SK-N-SH (cell line): ENCODE measurements around the gene SCD. TPM values are rescaled to one million over a fixed set of nuclear protein-coding genes. Genes with fewer than 3 reads are reported as not detected.
"Not testable (repeated sequence)": the region's sequence is repeated elsewhere in the genome, so short reads cannot be mapped to it uniquely, and the experiment has no call there.

ENCODE experiments used
- CTCF ChIA-PET: fragments of 300-600, 350-600 bp; formaldehyde crosslinking; extraction: SDS; loops from one replicate; lab custom pipeline; 2021; lab: Yijun Ruan, JAX
- POLR2A ChIA-PET: fragments of 350-600 bp; sonication (Branson Sonifier 250); formaldehyde crosslinking; extraction: SDS; loops from one replicate; lab custom pipeline; 2020; ENCODE audit warnings: antibody characterized with exemption, inconsistent platforms; lab: Yijun Ruan, JAX
- DNase-seq: peaks from one replicate; pipeline ENCODE4 v3.0.0; 2012
- H2AFZ ChIP-seq: fragments of 200-600 bp; sonication (generic); 2 replicates; pipeline ENCODE4 v1.8.1; 2016; ENCODE audit warnings: antibody characterized with exemption, mild to moderate bottlenecking, low read depth
- H3F3A ChIP-seq: fragments of 200-600 bp; sonication (generic); replicated peaks from 2 replicates; pipeline ENCODE3; 2016; ENCODE audit warnings: antibody characterized with exemption, mild to moderate bottlenecking; ENCODE audit not compliant: insufficient read depth
- H3K27ac ChIP-seq, 2 experiments: fragments of 200-500 bp in 1 of 2; fragments of 200-600 bp in 1 of 2; sonication (Bioruptor generic) in 1 of 2; sonication (generic), shearing (Covaris generic) in 1 of 2; 2 replicates each; pipeline versions ENCODE4 v1.5.1 to v1.6.1; 2014 to 2016; ENCODE audit warnings: low read depth in 2 of 2, inconsistent platforms in 1 of 2, low read length in 1 of 2, mild to moderate bottlenecking in 1 of 2, mixed read lengths in 1 of 2
- H3K27me3 ChIP-seq: fragments of 200-600 bp; sonication (generic), shearing (Covaris generic); 2 replicates; pipeline ENCODE4 v1.6.1; 2016; ENCODE audit warnings: mixed run types; ENCODE audit not compliant: insufficient read depth
- H3K36me3 ChIP-seq, 2 experiments: fragments of 200-500 bp in 1 of 2; fragments of 200-600 bp in 1 of 2; sonication (Bioruptor generic) in 1 of 2; sonication (generic) in 1 of 2; replicated peaks in 1 of 2; 2 replicates each; pipeline versions ENCODE3 to v1.5.1; 2014 to 2016; ENCODE audit warnings: low read length in 1 of 2, mild to moderate bottlenecking in 1 of 2; ENCODE audit not compliant: insufficient read depth in 2 of 2, control insufficient read depth in 1 of 2
- H3K4me1 ChIP-seq, 2 experiments: fragments of 200-500 bp in 1 of 2; fragments of 200-600 bp in 1 of 2; sonication (Bioruptor generic) in 1 of 2; sonication (generic), shearing (Covaris generic) in 1 of 2; 2 replicates each; pipeline versions ENCODE4 v1.5.1 to v1.6.1; 2014 to 2016; ENCODE audit warnings: low read depth in 1 of 2, low read length in 1 of 2, mixed run types in 1 of 2; ENCODE audit not compliant: insufficient read depth in 2 of 2, control insufficient read depth in 1 of 2
- H3K4me2 ChIP-seq: fragments of 200-600 bp; sonication (generic), shearing (Covaris generic); 2 replicates; pipeline ENCODE4 v1.6.1; 2017; ENCODE audit warnings: mixed run types
- H3K4me3 ChIP-seq, 2 experiments: fragments of 200-500 bp in 1 of 2; fragments of 200-600 bp in 1 of 2; sonication (Bioruptor generic) in 1 of 2; sonication (generic), shearing (Covaris generic) in 1 of 2; 2 replicates each; pipeline versions ENCODE4 v1.5.1 to v1.8.1; 2014 to 2016; ENCODE audit warnings: low read depth in 2 of 2, inconsistent platforms in 1 of 2, low read length in 1 of 2, mild to moderate bottlenecking in 1 of 2, mixed read lengths in 1 of 2, moderate library complexity in 1 of 2
- H3K79me2 ChIP-seq: fragments of 200-600 bp; sonication (generic); 2 replicates; pipeline ENCODE4 v1.8.1; 2017; ENCODE audit warnings: mild to moderate bottlenecking; ENCODE audit not compliant: insufficient read depth
- H3K9ac ChIP-seq: fragments of 200-600 bp; sonication (generic); 2 replicates; pipeline ENCODE4 v1.6.1; 2017; ENCODE audit warnings: mixed run types
- H3K9me2 ChIP-seq: fragments of 200-600 bp; sonication (generic); 2 replicates; pipeline ENCODE4 v1.6.1; 2017; ENCODE audit warnings: mixed run types
- H3K9me3 ChIP-seq: fragments of 200-600 bp; sonication (generic); 2 replicates; pipeline ENCODE4 v1.6.1; 2017; ENCODE audit warnings: mixed run types, mild to moderate bottlenecking, moderate library complexity
- H4K20me1 ChIP-seq: fragments of 200-600 bp; sonication (generic); 2 replicates; pipeline ENCODE4 v1.6.1; 2017; ENCODE audit warnings: mild to moderate bottlenecking, mixed run types; ENCODE audit not compliant: insufficient read depth
- CTCF ChIP-seq: fragments of 200-600 bp; sonication (generic); IDR thresholded peaks from 2 replicates; pipeline ENCODE4 v1.6.1; 2017; ENCODE audit warnings: antibody characterized with exemption, mild to moderate bottlenecking, moderate library complexity
- ELF1 ChIP-seq: IDR thresholded peaks from 2 replicates; pipeline ENCODE4 v1.4.0; 2012
- EP300 ChIP-seq, 2 experiments: IDR thresholded peaks; 2 replicates each; pipeline versions ENCODE4 v1.4.0 to v1.6.1; 2012; ENCODE audit warnings: borderline replicate concordance in 1 of 2, low read depth in 1 of 2, low read length in 1 of 2
- EZH2phosphoT487 ChIP-seq: fragments of 200-600 bp; sonication (generic); IDR thresholded peaks from 2 replicates; pipeline ENCODE4 v1.6.1; 2017; ENCODE audit warnings: low read depth, mixed run types, mild to moderate bottlenecking, antibody characterized with exemption, moderate library complexity, borderline replicate concordance
- FOSL2 ChIP-seq: IDR thresholded peaks from 2 replicates; pipeline ENCODE4 v1.4.0; 2012; ENCODE audit warnings: low read depth, mild to moderate bottlenecking, moderate library complexity, borderline replicate concordance
- FOXJ3 ChIP-seq: sonication (generic); formaldehyde crosslinking; IDR thresholded peaks from 2 replicates; pipeline ENCODE4 v1.5.1; 2020; ENCODE audit warnings: mild to moderate bottlenecking, missing genetic modification reagents
- GABPA ChIP-seq: IDR thresholded peaks from 2 replicates; pipeline ENCODE4 v1.4.0; 2012; ENCODE audit warnings: low read depth, mild to moderate bottlenecking
- GATA2 ChIP-seq: sonication (generic); formaldehyde crosslinking; IDR thresholded peaks from 2 replicates; pipeline ENCODE4 v1.5.0; 2020; ENCODE audit warnings: mild to moderate bottlenecking, missing genetic modification reagents
- IRF3 ChIP-seq: fragments of 150-350 bp; IDR thresholded peaks from 2 replicates; pipeline ENCODE4 v1.6.1; 2016; ENCODE audit warnings: mild to moderate bottlenecking, low read depth, low read length
- MEF2A ChIP-seq: IDR thresholded peaks from 2 replicates; pipeline ENCODE4 v1.4.0; 2012; ENCODE audit warnings: low read depth, borderline replicate concordance
- MXI1 ChIP-seq: IDR thresholded peaks from 2 replicates; pipeline ENCODE4 v1.6.1; 2012; ENCODE audit warnings: mild to moderate bottlenecking, low read depth, low read length, improper control_type of control experiment
- RAD21 ChIP-seq: IDR thresholded peaks from 2 replicates; pipeline ENCODE4 v1.6.1; 2012; ENCODE audit warnings: mild to moderate bottlenecking, low read length
- RCOR1 ChIP-seq: fragments of 150-350 bp; IDR thresholded peaks from 2 replicates; pipeline ENCODE4 v1.6.1; 2017; ENCODE audit warnings: antibody characterized with exemption, low read length
- REST ChIP-seq: IDR thresholded peaks from 2 replicates; pipeline ENCODE4 v1.6.1; 2012; ENCODE audit warnings: mild to moderate bottlenecking, low read depth, low read length, moderate library complexity
- SMC3 ChIP-seq: IDR thresholded peaks from 2 replicates; pipeline ENCODE4 v1.6.1; 2012; ENCODE audit warnings: low read depth, low read length, improper control_type of control experiment
- TEAD4 ChIP-seq: IDR thresholded peaks from 2 replicates; pipeline ENCODE4 v1.4.0; 2012; ENCODE audit warnings: mild to moderate bottlenecking, borderline replicate concordance; ENCODE audit not compliant: insufficient read depth
- USF1 ChIP-seq: IDR thresholded peaks from 2 replicates; pipeline ENCODE4 v1.4.0; 2012; ENCODE audit warnings: low read depth, borderline replicate concordance
- YY1 ChIP-seq: IDR thresholded peaks from 2 replicates; pipeline ENCODE4 v1.4.0; 2012; ENCODE audit warnings: low read depth, mild to moderate bottlenecking
- WGBS: methylation state at CpG from one replicate; pipeline ENCODE4 v1.1.6; 2017; ENCODE audit warnings: low lambda C conversion rate; 5-methylcytosine and 5-hydroxymethylcytosine counted together
- polyA plus RNA-seq, 3 experiments: library from polyadenylated mRNA; depleted of rRNA; stranded (reverse); fragments of >200 nt; gene quantifications; 2 replicates each; pipeline ENCODE4 v1.2.3, GENCODE V29; 2012

The SCD gene
- polyA plus RNA-seq, 1 of the 3 experiments (the other 2 are of a cell fraction) = 19.7 TPM

GRCh38 chr10:100297242-100297641 lies 49.8 kb upstream of the SCD start (continued):
- TF ChIP-seq TEAD4 = no peak
- TF ChIP-seq, all 33 proteins: peak for 0

GRCh38 chr10:100301123-100301522 lies 45.9 kb upstream of the SCD start:
- WGBS = 15% methylated on average over 5 of the region's 5 CpGs
- H3K9ac ChIP-seq, DNase-seq, H3K4me1 ChIP-seq, H3K36me3 ChIP-seq, H3K4me2 ChIP-seq, H4K20me1 ChIP-seq, H3K9me3 ChIP-seq, H3K9me2 ChIP-seq, H3F3A ChIP-seq, H3K4me3 ChIP-seq, H2AFZ ChIP-seq, POLR2A ChIA-PET, H3K79me2 ChIP-seq, H3K27ac ChIP-seq: not testable (repeated sequence)
- peaks cover 54% of the 10 kb centered on the region for H3K27me3 ChIP-seq
- CTCF ChIA-PET = interaction anchor here (1.5 to 4.0 kb wide), 4 partner anchors 10 to 133 kb away, joined by 4 to 36 read pairs (median 16); no protein-coding TSS in a partner anchor

GRCh38 chr10:100303724-100304319 lies 43.2 kb upstream of the SCD start:
- peaks cover 31% of the 10 kb centered on the region for H3K27me3 ChIP-seq
- no peak overlapping the region for H2AFZ ChIP-seq
- H3F3A ChIP-seq = no peaks in the 10 kb centered on the region
- POLR2A ChIA-PET = no interaction called here
- CTCF ChIA-PET = interaction anchor here (0.6 to 4.0 kb wide), 34 partner anchors 8 to 217 kb away, joined by 3 to 36 read pairs (median 4); partner anchors contain the start of gene PKD2L1
- peak; percentile 57 for DNase-seq
- H3K27ac ChIP-seq = no peak overlapping the region
- H3K4me1 ChIP-seq = no peaks in the 10 kb centered on the region
- no peaks in the 10 kb centered on the region for H3K9me3 ChIP-seq
- H3K9me2 ChIP-seq = no peaks in the 10 kb centered on the region
- H3K9ac ChIP-seq = no peak overlapping the region
- H4K20me1 ChIP-seq = no peaks in the 10 kb centered on the region
- WGBS = 9% methylated on average over 7 of the region's 7 CpGs
- H3K36me3 ChIP-seq = no peaks in the 10 kb centered on the region
- no peak overlapping the region for H3K4me2 ChIP-seq
- no peaks in the 10 kb centered on the region for H3K79me2 ChIP-seq
- H3K4me3 ChIP-seq = no peak overlapping the region; a peak in 1 of 4 replicates
- no peak for TF ChIP-seq REST
- TF ChIP-seq ELF1 = no peak
- no peak for TF ChIP-seq FOSL2
- TF ChIP-seq EZH2phosphoT487 = no peak
- no peak for TF ChIP-seq RCOR1
- no peak for TF ChIP-seq FOXJ3
- peak; percentile 76 for TF ChIP-seq RAD21
- TF ChIP-seq GATA2 (CRISPR knock-in tag) = no peak
- TF ChIP-seq SMC3 = peak; percentile 52
- no peak for TF ChIP-seq GABPA
- TF ChIP-seq IRF3 = no peak
- TF ChIP-seq MEF2A = no peak
- TF ChIP-seq CTCF = peak; percentile 70
- TF ChIP-seq USF1 = no peak
- TF ChIP-seq YY1 = no peak
- no peak for TF ChIP-seq MXI1
- no peak for TF ChIP-seq EP300 (IDR thresholded peaks at IDR 0.05; ENCODE audit: borderline replicate concordance in 1 of 2, low read depth in 1 of 2, low read length in 1 of 2)
